Measurements from ENCODE around the gene RBMS3.

DNA sequence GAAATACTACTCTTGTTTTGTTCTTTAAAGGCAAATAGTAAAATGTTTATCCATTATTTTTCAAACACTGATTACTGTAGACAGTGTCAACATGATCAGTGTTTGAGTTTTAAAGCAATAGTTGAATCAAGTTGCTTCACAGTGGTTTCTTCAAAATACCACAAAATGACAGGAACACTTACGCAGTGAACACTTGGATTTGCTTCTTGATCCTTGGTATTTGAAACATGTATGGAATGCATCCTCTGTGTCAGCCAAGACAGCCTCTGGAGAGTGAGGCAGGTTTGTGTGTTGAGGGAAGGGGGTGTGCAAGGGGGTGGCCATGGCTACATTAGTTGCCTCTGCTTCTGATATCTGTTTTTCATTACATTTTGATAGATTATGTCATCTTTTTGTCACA is 413.0 kb downstream of the RBMS3 start:
- TF ChIP-seq, protein P1, sequence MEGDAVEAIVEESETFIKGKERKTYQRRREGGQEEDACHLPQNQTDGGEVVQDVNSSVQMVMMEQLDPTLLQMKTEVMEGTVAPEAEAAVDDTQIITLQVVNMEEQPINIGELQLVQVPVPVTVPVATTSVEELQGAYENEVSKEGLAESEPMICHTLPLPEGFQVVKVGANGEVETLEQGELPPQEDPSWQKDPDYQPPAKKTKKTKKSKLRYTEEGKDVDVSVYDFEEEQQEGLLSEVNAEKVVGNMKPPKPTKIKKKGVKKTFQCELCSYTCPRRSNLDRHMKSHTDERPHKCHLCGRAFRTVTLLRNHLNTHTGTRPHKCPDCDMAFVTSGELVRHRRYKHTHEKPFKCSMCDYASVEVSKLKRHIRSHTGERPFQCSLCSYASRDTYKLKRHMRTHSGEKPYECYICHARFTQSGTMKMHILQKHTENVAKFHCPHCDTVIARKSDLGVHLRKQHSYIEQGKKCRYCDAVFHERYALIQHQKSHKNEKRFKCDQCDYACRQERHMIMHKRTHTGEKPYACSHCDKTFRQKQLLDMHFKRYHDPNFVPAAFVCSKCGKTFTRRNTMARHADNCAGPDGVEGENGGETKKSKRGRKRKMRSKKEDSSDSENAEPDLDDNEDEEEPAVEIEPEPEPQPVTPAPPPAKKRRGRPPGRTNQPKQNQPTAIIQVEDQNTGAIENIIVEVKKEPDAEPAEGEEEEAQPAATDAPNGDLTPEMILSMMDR (IDR thresholded peaks at IDR 0.05 in 2 of 3, conservative IDR thresholded peaks at IDR 0.05 in 1 of 3; ENCODE audit: borderline replicate concordance in 1 of 3, insufficient read depth in 1 of 3, low read depth in 2 of 3, low read length in 2 of 3) = no peak
- no peak for TF ChIP-seq ZBTB33 (IDR thresholded peaks at IDR 0.05; ENCODE audit: extremely low read depth, insufficient replicate concordance, low read length)

All from HCT116 (cell line).